ENCODE results near the gene DNAJC18.
"Not testable (repeated sequence)": the region's sequence is repeated elsewhere in the genome, so short reads cannot be mapped to it uniquely, and the experiment has no call there.

The DNAJC18 gene

GRCh38 chr5:139460455-139460854 is 21.1 kb upstream of the DNAJC18 start:
- DNase-seq = no peak

- no peak for DNase-seq
These were observed 20.2 kb upstream of the DNAJC18 start for GRCh38 chr5:139459451-139459934.

- DNase-seq = peak; percentile 83
These were observed 19.5 kb upstream of the DNAJC18 start for GRCh38 chr5:139458580-139459407.

GRCh38 chr5:139457653-139458306 is 18.5 kb upstream of the DNAJC18 start:
- no peak for DNase-seq

- no peak for DNase-seq
These were observed 17.9 kb upstream of the DNAJC18 start for GRCh38 chr5:139457241-139457640.

- DNase-seq = no peak
These were observed 17.5 kb upstream of the DNAJC18 start for GRCh38 chr5:139456776-139457175.

- DNase-seq = no peak
These were observed 15.4 kb upstream of the DNAJC18 start for GRCh38 chr5:139454568-139455290.

GRCh38 chr5:139453683-139454567 is 14.6 kb upstream of the DNAJC18 start:
- no peak for DNase-seq

GRCh38 chr5:139451878-139452660 is 12.7 kb upstream of the DNAJC18 start:
- DNase-seq = no peak

GRCh38 chr5:139451176-139451575 is 11.9 kb upstream of the DNAJC18 start:
- no peak for DNase-seq

- peak; percentile 17 for DNase-seq
These were observed 7.8 kb upstream of the DNAJC18 start for GRCh38 chr5:139446956-139447779.

GRCh38 chr5:139445325-139446170 is 6.2 kb upstream of the DNAJC18 start:
- no peak for DNase-seq

- no peak for DNase-seq
These were observed 4.6 kb upstream of the DNAJC18 start for GRCh38 chr5:139443831-139444453.

- DNase-seq = not testable (repeated sequence)
These were observed 1.1 kb upstream of the DNAJC18 start for GRCh38 chr5:139440416-139440815.

GRCh38 chr5:139438707-139439012 is 665 bp downstream of the DNAJC18 start:
- DNase-seq = no peak

GRCh38 chr5:139435676-139436075 is 3.6 kb downstream of the DNAJC18 start:
- DNase-seq = no peak

- no peak for DNase-seq
These were observed 7.6 kb downstream of the DNAJC18 start for GRCh38 chr5:139431706-139432105.

GRCh38 chr5:139430015-139430414 is 9.3 kb downstream of the DNAJC18 start:
- DNase-seq = no peak

GRCh38 chr5:139426203-139426885 is 13.0 kb downstream of the DNAJC18 start:
- no peak for DNase-seq

All from MV-4-11 (cell line).